KG1 (cell line): ENCODE measurements around the gene TCP1.
"Not testable (repeated sequence)": the region's sequence is repeated elsewhere in the genome, so short reads cannot be mapped to it uniquely, and the experiment has no call there.

Source experiments
- DNase-seq: peaks from one replicate; lab custom pipeline; 2025; lab: John Stamatoyannopoulos, UW

Gene TCP1

DNA sequence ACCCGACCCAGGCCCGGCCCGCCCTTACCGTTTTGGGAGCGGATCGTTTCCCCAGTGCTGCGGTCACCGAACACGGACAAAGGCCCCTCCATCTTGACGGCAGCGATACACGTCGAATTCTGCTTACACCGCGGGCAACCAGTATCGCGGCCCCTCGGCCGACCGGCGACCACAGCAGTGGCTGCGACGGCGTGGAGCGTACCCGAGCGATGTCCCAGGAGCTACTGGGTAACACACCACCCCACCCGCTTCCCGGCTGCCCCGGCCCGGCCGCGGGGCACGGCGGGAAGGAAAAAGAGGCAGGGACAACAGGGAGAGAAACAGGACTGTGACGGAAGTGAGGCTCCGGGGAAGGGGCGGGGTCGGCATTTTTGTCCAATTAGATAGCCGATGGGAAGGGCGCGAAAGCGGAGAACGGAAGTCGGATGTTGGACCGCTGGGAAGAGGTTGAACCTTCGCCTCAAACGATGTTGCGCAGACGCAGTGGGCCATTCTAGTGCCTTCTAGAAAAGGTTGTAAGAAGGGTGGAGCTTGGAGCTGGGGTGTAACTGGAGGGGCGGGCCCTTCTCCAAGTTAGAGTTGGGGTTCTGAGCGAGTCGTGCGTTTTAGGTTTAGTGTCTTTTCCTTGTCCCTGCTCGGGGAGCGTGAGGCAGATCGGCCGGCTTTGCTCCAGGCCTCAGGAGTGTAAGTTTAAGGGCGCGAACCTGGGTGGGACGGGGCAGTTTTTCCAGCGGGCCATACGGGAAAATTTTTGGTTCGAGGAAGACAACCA lies at the start of gene TCP1:
Gene TCP1 (minus strand): TSS at position 226 of the 772 bp plus-strand sequence. CDS start 134 bp downstream, at position 92.
- DNase-seq = peak; percentile 97

DNA sequence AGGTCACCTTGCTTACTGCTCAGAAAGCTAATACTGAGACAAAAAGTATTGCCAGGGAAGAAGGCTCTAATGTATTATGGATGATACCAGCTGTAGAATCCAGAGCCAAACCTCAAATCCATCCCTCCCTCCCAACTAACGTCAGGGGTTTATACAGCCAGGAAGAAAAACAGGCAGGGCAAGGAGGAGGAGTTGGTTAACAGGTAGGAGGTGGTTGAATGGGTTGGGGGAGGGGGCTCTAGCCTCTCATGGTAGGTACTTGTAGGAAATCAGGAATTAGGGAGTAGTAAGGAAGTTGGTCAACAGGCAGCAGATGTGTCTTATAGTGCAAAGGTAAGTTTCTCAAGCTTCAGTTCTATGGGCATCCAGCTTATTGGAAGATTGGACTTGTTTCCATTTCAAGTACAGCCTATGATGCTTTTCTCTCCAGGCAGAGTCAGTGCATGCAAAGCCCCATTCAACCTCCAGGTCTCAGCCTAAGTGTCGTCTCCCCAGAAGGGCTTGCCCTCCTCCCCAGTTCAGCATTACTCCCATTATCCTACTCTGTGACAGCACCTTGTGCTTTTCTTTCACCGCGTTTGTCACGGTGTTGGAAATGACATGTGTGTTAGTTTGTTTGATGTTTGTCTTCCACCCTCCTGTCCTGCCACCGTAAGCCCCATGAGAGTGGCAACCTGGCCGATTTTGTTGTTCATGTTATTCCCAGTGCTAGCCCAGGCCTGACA lies 48.8 kb upstream of the TCP1 start:
- DNase-seq = no peak

DNA sequence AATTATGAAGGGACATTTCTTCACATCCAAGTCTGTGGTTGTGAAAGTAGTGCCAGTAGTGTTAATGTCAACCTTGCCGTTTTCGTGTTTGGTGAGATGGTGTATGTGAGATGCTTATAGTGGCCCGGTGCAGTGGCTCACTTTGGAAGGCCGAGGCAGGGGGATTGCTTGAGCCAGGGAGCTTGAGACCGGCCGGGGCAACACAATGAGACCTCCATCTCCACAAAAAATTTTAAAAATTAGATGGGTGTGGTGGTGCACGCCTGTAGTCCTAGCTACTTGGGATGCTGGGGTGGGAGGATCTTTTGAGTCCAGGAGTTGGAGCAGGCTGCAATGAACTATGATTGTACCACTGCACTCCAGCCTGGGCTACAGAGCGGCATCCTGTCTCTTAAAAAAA lies 48.1 kb upstream of the TCP1 start:
- DNase-seq = no peak

DNA sequence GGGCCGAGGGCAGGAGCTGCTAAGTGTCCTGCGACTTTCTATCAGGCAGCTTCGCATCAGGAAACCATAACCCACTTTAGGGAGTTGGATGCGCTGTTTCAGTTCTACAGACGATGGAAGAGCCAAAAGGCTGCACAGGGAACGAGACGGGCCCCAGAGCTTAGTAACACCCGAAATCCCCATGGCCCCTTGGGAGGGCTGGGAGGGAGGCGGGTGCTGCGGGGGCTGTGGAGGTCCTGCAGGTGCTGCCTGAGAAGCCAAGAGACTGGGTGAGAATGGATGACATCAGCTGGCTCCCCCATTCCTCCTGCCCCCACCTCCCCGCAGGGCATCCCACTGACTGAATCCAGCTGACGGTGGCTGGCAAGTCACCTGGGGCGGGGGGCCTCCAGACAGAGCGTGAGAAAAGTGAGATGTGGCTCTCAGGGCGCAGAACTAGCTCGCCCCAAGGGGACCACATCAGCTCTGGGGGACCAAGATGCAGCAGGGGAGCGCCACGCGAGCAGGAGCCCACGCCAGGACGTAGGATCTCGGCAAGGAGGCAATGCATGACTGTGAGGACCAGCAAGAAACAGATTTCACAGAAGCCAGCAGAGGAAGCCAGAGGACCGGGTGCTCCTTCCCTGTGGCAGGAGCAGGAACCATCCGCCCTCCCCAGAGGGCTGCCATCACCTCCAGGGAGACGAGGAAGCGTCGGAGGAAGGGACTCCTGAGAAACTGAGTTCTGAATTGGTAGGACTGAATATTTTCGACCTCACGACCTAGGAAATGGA lies 47.5 kb upstream of the TCP1 start:
- DNase-seq = no peak

DNA sequence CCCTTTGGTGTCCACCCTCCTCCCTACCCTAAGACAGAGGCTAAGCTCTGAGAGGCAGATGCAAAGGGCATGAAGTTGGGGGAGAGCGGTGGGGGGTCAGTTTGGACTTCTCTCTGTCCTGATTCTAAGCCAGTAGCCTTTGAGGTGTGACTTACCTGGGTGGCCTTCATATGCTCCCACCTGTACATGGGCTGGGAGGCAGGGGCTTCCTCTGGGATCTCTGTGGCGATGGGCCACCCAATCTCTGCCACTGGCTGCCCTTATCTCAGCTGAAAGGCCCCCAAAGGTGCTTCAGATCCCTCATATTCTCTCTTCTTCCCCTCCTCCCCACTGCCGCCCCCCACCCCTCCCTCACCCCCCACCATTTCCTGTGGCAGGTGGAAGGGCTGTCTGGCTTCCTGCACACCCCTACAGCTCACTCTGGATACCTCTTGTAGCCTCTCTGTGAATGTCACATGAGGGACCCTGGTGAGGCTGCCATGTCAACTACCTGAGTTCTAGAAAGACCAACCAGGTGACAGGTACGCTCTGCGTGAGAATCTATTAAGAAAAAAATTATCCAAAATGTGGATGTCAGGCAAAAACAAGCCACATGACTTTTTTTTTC lies 44.7 kb upstream of the TCP1 start:
- DNase-seq = no peak

DNA sequence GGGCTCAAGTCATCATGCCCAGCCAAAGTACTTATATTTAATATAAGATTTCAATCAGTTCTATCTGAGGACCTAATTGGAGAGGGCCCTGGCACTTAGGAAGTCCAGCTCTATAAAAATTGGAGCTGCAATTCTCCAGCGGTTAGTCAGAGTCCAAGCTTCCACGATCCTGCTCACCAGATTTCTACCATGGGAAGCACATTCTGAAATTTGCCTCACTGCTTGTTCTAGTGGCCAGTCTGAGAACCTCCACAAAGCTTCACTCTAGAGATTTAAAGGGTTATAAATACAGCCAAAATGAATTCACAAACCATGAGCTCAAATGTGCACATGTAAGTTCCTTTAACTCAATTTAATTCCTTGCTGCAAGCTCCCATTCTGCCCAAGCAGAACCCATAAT lies 44.2 kb upstream of the TCP1 start:
- DNase-seq = no peak

DNA sequence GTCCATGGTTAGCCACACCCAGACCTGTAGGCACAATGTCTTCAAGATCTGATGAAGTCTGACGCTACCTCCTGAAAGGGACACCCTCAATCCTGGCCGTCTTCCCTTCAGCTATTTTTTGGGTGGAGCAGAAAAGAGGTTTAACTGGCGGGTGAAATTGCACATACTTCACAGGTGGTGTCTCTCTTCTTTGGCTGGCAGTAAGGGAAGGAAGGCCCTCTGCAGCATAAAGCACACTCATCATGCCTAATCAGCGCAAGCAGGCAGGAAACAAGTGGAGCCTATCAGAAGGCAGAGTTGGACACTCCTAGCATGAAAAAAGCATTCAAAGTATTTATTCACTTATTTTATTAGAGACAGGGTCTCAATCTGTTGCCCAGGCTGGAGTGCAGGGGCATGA lies 43.5 kb upstream of the TCP1 start:
- DNase-seq = no peak

DNA sequence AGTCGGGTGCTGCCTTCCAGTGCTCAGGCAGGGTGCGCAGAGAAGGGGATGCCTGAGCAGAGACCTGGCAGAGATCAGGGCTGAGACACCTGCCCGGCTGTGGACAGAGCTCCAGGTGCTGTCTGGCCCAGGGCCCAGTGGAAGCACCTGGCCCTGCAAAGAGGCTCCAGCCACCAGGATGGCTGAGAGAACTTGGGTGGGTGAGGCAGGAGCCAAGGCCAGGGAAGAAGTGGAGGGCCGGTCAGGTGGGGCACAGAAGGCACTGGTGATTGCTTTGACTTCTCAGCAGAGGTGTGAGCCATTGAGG lies 41.9 kb upstream of the TCP1 start:
- no peak for DNase-seq

DNA sequence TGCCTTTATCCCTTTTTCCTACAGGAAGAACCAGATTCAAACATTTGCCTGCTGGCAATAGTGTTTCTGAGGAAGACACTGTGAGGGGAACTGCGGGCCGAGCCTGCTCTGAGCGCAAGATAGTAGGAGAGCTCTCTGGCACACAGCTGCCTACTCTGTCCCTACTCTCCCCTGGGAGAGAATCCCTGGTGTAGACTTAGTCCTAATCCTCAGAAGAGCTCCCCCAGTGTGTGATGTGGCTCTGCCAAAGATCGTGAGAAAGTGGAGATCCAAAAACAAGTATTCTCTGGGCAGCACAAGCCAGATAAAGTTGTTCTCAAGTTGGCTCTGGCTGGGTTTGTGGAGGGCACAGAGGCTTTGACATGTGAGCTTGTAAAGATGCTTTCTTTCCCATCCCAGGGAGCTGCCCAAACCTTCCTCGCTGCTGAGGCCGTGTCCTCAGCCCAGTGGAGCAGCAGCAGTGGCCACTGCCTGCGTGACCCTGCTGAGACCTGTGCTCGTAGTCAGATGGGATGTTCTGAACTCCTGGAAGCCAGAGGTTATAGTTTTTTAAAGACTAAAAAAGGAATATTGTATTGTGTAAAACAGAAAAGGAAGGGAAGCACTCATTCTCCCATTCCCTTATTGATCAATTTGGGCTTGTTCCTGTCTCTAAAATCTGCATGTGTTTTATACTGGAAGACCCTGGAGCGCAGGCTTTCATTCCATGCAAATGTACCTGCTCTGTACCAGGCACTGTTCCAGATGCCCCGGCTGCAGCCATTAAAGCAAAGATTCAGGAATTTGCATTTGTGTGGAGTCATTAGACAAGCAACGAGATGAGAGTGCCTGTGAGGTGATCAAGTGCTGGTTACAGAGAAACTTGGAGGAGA lies 41.3 kb upstream of the TCP1 start:
- no peak for DNase-seq

DNA sequence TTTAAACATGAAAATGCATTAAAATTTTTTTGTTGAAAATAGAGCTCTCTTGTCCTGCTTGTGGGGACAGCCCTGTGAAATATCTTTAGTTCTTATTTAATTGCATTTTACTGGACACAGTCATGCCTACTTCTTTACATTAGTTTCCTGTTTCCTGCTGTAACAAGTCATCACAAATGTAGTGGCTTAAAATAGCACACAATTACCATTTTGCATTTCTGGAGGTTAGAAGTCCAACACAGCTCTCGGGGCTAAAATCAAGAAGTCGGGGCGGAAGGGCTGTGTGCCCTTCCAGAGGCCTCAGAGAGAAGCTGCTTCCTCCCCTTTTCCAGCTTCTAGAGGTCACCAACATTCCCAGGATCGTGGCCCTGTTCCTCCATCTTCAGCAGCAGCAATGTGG lies 40.1 kb upstream of the TCP1 start:
- peak; percentile 54 for DNase-seq

DNA sequence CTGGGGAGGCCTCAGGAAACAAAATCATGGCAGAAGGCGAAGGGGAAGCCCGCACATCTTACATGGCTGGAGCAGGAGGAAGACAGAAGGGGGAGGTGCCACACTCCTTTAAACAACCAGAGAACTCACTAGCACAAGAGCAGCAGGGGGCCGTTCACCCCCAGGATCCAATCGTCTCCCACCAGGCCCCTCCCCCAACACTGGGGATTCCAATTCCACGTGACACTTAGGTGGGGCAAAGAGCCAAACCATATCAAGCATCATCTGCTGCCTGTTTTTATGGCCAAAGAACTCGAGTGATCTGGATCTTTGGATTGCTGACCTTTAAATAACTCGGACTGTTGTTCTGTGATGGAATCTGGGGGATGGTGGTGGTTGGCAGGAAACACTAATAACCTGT lies 38.7 kb upstream of the TCP1 start:
- DNase-seq = no peak

DNA sequence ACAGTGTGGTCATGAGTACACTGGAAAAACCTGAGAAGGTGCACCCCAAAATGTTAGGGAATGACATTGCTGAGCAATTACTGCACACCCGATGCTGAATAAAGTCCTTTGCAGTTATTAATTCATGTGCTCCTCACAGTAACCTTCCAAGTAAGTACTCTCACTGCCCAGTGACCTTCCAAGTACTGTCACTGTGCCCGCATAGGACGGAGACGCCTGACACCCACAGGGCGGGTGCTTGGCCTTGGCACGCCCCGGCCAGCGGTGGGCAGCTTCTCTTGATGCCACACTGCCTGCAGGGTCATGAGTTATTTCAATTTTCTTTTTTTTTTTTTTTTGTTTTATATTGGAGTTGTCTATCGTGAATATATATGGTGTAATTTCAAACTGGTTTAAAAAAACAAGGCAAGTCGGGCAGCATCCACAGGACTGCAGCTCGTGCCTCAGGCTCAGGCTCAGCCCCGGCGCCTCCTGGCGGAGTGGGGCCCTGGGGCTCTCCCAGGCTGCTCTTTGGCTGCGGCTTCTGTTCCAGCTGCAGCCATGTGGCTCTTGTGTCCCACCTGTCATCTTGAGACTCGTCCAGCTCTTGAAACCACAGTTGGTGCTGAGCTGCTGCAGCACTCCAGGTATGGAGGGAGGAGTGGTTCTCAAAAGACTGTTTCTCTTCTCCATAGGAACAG lies 37.7 kb upstream of the TCP1 start:
- no peak for DNase-seq

DNA sequence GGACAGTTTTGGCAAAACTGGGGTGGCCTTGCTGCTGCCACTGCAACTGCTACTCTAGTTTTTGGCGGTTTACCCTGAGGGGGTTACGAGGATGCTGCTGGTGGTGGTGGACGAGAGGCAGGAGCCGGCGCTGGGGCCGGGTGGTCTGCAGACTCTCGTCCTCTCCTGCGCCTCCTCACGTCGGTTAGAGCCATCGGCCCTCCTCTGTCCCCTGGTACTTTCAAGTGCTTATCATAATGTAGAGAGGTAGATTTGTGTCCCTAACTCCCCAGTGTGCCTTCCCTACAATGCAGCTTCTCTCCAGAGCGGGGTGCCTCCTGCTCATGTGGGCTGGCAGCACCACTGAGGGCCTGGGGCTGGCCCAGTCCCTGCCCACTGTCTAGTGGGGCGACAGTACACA lies 36.6 kb upstream of the TCP1 start:
- DNase-seq = no peak

DNA sequence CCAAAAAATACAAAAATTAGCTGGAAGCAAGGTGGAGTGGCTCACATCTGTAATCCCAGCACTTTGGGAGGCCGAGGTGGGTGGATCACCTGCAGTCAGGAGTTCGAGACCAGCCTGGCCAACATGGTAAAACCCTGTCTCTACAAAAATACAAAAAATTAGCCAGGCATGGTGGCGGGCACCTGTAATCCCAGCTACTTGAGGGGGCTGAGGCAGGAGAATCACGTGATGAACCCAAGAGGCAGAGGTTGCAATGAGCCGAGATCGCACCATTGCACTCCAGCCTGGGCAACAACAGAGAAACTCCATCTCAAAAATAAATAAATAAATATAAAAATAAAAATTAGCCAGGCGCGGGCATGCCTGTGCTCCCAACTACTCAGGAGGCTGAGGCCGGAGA lies 35.3 kb upstream of the TCP1 start:
- not testable (repeated sequence) for DNase-seq

DNA sequence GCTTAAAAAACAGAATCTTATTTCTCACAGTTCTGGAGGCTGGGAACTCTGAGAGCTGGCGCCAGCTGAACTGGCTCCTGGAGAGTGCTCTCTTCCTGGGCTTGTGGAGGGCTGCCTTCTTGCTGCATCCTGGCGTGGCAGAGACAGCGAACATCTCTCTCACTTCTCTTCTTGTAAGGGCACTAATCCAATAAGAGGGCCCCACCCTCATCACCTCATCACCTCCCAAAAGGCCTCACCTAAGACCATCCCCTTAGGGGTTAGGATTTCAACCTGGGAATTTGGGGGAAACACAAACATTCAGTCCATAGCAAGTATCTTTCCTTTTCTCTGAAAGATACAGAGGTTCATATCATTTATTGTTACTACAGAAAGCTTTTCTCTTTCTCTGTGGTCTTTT lies 34.6 kb upstream of the TCP1 start:
- no peak for DNase-seq

DNA sequence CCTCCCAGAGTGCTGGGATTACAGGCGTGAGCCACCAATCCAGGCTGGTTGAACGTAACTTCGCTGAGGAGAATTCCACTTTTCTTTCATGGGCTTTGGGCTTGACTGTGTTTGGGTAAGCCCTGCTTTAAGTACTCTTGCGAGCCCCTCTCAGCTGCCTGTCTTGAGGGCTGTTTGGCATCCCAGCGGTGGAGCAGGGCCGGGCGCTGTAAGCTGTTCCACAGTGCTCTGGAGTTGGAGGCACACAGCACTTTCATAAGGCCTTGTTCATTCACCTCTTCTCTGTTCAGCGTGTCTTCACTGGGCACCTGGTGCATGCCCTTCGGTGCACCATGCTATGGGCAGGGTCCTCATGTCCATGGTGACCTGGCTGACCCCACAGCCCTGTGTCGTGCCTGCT lies 32.3 kb upstream of the TCP1 start:
- DNase-seq = no peak

DNA sequence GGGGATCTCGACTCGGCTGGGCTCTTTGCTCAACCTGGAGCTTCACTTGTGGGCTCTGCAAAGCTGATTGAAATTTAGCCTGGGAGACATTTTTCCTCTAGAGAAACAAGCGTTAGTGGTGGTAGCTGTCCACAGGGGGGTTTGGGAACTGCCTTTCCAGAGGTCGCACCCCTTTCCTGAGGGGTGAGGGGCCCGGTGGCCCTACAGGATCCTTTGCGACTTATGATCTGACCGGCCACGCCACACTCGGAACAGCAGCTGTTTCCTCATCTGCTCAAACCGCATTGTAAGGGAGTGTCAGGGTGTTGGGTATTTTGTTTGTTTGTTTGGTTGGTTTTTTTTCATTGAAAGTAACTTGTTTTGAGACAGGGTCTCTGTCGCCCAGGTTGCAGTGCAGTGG lies 31.7 kb upstream of the TCP1 start:
- DNase-seq = no peak

DNA sequence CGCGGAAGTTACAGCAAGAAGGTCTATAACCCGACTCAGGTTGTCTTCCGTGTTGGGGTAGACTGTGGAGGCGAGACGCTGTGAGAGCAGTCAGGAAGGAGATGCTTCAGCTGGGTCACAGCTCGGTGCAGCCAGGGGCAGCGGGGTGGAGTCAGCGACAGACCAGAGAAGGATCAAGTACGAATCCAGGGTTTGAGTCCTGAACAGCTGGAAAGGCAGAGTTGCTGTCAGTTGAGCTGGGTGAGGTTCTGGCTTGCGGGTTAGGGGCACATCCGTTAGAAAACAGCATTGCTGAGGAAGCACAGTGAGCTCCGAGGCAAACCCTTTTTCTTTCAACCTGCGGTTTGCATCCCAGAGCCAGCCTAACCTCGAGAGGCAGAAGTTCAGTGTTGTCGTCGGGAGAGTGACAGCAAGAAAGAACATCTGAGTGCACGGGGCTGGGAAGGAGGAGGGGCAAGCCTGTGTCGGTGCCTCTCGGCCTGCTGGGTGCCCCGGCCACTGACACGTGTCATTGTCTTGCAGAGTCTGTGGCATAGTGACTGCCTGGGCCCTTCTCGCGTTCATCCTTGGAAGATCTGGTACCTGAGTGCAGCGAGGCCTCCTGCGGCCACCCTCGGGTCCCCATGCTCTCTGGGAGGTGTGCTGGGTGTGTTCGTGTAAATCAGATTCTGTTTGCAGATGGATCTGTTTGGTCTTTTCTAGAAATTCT lies 30.7 kb upstream of the TCP1 start:
- DNase-seq = peak; percentile 70

DNA sequence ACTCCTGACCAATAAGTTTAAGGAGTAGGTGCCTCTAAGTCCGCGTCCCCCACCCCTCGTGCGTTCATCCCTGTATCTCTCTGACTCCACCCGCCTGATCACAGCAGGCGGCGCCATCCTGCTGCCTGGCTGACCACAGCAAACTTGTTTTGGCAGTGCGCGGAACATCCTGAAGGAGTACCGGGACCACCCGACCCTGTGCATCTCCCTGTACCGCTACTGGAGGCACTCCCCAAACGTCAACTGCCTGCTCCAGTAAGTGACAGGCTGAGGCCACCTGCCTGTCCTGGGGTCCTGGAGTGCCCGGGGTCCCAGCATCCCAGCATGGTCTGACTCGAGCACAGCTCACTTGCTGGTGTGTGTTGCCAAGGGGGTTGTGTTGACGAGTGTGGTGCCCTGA lies 29.7 kb upstream of the TCP1 start:
- DNase-seq = no peak

DNA sequence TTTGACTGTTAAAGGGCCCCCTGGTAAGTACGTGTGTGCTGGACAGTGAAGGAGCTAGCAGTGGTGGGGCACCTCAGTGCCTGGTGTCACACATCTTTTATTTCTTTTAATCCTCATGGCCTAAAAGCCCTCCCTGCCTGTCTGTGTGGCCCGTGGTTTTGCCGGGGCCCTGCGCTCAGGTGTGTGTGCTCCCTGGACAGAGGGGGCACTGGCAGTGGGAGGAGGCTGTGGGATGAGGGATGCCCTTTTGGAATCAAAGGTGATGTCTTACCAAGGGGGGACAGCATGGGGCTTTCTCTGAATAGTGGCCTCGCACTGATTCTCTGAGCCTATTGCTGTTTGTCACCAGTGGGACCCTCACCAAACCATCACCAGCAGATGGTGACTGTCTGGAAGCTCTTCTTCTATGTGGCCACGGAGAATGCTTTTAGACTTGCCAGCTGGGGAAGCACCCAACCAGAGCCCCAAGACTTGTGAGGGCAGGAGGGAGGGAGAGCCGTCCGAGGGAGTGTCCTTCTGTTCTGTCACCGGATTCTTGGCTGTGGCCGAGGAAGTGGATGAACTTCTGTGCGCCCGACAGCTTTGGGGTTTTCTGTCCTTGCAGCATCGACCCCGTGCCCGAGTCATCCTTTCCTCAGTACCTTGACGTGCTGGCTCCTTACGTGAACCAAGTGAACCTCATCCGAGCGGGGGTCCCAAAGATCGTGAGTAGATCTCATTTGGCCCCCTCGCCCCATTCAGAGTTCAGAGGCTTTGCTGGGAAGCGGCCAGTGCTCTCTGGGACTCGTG lies 28.7 kb upstream of the TCP1 start:
- no peak for DNase-seq
